Right lobe of liver (tissue), 4 donors: ENCODE measurements around the gene APOL6.

ENCODE experiments used
- POLR2A ChIP-seq: fragments of 450-650 bp; IDR thresholded peaks from one replicate; pipeline ENCODE4 v1.6.1; 2017; ENCODE audit warnings: antibody characterized with exemption, mild to moderate bottlenecking
- TF ChIP-seq, protein P1 (sequence below), 4 donors: fragments of 200-600 bp in 3 of 4; fragments of 450-650 bp in 1 of 4; IDR thresholded peaks; one replicate each; pipeline versions ENCODE4 v1.5.1 to v1.8.0; 2016 to 2022; ENCODE audit warnings: antibody characterized with exemption in 4 of 4, mild to moderate bottlenecking in 2 of 4
- donor health status: DM: no; HTN: no; CAD: no.
- donor health status: DM: no; HTN: no; CAD: no.
- donor health status: DM: no; HTN: yes; CAD: no.

DNA sequence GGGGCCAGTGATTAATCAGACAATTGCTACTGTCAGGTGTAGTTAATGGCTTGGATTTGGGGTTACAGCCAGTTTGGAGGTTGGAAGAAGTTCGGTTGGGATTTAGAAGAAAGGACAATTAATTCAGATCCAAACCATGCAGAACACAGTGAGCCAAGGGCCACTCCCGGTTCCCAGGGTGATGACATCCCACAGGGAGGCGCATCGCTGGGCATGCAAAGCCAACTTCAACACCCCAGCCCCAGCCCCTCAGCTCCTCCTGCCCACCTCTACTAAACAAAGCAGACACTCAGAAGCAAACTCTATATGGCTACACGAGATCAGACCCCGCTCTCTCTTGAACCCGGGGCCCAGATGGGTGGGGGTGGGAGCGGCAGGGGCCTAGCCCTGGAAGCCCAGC, 41.3 kb upstream of the APOL6 start:
- TF ChIP-seq, protein P1, sequence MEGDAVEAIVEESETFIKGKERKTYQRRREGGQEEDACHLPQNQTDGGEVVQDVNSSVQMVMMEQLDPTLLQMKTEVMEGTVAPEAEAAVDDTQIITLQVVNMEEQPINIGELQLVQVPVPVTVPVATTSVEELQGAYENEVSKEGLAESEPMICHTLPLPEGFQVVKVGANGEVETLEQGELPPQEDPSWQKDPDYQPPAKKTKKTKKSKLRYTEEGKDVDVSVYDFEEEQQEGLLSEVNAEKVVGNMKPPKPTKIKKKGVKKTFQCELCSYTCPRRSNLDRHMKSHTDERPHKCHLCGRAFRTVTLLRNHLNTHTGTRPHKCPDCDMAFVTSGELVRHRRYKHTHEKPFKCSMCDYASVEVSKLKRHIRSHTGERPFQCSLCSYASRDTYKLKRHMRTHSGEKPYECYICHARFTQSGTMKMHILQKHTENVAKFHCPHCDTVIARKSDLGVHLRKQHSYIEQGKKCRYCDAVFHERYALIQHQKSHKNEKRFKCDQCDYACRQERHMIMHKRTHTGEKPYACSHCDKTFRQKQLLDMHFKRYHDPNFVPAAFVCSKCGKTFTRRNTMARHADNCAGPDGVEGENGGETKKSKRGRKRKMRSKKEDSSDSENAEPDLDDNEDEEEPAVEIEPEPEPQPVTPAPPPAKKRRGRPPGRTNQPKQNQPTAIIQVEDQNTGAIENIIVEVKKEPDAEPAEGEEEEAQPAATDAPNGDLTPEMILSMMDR (IDR thresholded peaks at IDR 0.05): no peak
- no peak for TF ChIP-seq POLR2A
